Breast epithelium (tissue), 3 donors: Measurements from ENCODE around the gene TEX51.

Experiments used
- CTCF ChIP-seq, 3 donors: fragments of 450-650 bp; IDR thresholded peaks; one replicate each; pipeline ENCODE4 v1.5.1; 2016 to 2017; ENCODE audit warnings: antibody characterized with exemption in 3 of 3, mild to moderate bottlenecking in 3 of 3, moderate library complexity in 3 of 3
- POLR2A ChIP-seq: fragments of 450-650 bp; IDR thresholded peaks from one replicate; pipeline ENCODE4 v1.6.1; 2016; ENCODE audit warnings: antibody characterized with exemption, mild to moderate bottlenecking, moderate library complexity

GRCh38 chr2:126902152-126902835, 3.6 kb downstream of the TEX51 start:
- no peak for TF ChIP-seq CTCF (IDR thresholded peaks at IDR 0.05)
- no peak for TF ChIP-seq POLR2A
